HG02943 (cell line): ENCODE results near the gene TXNDC16.
"Not testable (repeated sequence)": the region's sequence is repeated elsewhere in the genome, so short reads cannot be mapped to it uniquely, and the experiment has no call there.

ENCODE experiments used
- ATAC-seq: cut with Tn5 transposase; IDR thresholded peaks from one replicate; pipeline ENCODE4 v1.9.1; 2021; ENCODE audit warnings: mild to moderate bottlenecking, low read depth, moderate library complexity; ENCODE audit not compliant: unreplicated experiment

Gene TXNDC16

GRCh38 chr14:52545584-52546317 is 6.6 kb downstream of the TXNDC16 start:
- ATAC-seq = no peak

- no peak for ATAC-seq
These were observed 13.7 kb downstream of the TXNDC16 start for GRCh38 chr14:52538623-52539022.

GRCh38 chr14:52536269-52536668 is 16.0 kb downstream of the TXNDC16 start:
- ATAC-seq = no peak

GRCh38 chr14:52531481-52531880 is 20.8 kb downstream of the TXNDC16 start:
- no peak for ATAC-seq

GRCh38 chr14:52527052-52527451 is 25.3 kb downstream of the TXNDC16 start:
- ATAC-seq = no peak

GRCh38 chr14:52522581-52523345 is 29.5 kb downstream of the TXNDC16 start:
- ATAC-seq = no peak

GRCh38 chr14:52522033-52522432 is 30.3 kb downstream of the TXNDC16 start:
- no peak for ATAC-seq

- no peak for ATAC-seq
These were observed 38.1 kb downstream of the TXNDC16 start for GRCh38 chr14:52514046-52514811.

GRCh38 chr14:52513249-52513648 is 39.1 kb downstream of the TXNDC16 start:
- no peak for ATAC-seq

GRCh38 chr14:52494444-52494843 is 57.9 kb downstream of the TXNDC16 start:
- ATAC-seq = no peak

- no peak for ATAC-seq
These were observed 66.8 kb downstream of the TXNDC16 start for GRCh38 chr14:52485350-52485960.

GRCh38 chr14:52481864-52482263 is 70.4 kb downstream of the TXNDC16 start:
- no peak for ATAC-seq

GRCh38 chr14:52473557-52473956 is 78.7 kb downstream of the TXNDC16 start:
- ATAC-seq = no peak

GRCh38 chr14:52472728-52473127 is 79.6 kb downstream of the TXNDC16 start:
- no peak for ATAC-seq

- ATAC-seq = not testable (repeated sequence)
These were observed 80.1 kb downstream of the TXNDC16 start for GRCh38 chr14:52472251-52472650.

- no peak for ATAC-seq
These were observed 84.6 kb downstream of the TXNDC16 start for GRCh38 chr14:52467515-52468266.

- no peak for ATAC-seq
These were observed 88.1 kb downstream of the TXNDC16 start for GRCh38 chr14:52464175-52464574.

- no peak for ATAC-seq
These were observed 88.9 kb downstream of the TXNDC16 start for GRCh38 chr14:52463375-52463774.

GRCh38 chr14:52461721-52462120 is 90.6 kb downstream of the TXNDC16 start:
- ATAC-seq = no peak

GRCh38 chr14:52458721-52459085 is 93.6 kb downstream of the TXNDC16 start:
- no peak for ATAC-seq
